ENCODE measurements around the gene TUB. TPM values are rescaled to one million over a fixed set of nuclear protein-coding genes. Genes with fewer than 3 reads are reported as not detected.

TUB gene
- total and polyA plus RNA-seq, 2 of the 8 experiments (the other 6 are each of a cell fraction or from before 2014, with no cell fraction given): 15.3 to 31.3 TPM

DNA sequence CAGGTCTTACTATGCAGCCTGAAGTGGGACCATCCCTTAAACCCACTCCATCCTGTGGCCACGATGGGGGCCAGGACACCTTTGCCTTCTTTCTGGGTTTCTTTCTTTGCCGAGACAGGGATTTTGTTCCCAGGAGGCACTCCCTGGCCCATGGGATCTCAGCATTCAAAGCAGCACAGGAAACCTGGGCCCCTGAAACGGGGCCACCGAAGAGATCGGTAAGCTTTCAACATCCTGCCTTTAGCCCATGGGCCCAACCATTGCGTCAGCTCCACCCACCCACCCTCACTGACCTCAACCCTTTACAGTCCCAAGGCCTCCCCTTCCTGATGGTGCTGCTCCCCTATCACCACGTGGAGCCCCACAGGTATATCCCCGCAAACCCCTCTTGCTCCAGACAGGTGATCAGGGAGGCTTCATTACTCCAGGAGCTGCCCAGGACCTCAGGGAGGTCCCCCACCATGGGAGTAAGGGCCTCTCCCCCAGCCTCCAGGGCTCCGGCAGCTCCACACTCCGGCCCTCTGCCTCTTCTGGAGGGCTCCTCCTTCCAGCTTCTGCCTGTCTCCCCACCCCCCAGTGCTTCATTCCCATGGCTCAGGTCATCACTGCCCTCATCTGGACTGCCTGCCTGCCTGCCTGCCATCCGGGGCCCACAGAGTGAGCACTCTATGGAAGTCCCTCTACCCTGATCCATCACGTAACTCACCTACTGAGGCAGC lies 42.0 kb upstream of the TUB start:
- Histone ChIP-seq H2AFZ (ENCODE audit: low read length) (no peak overlapping the region), H3K56ac (replicated peaks; ENCODE audit: insufficient read length, low read depth, low read length) (no peak overlapping the region), H3K79me1 (ENCODE audit: low read depth, low read length) (no peaks in the 10 kb centered on the region), H3K4me3 (ENCODE audit: extremely low read depth in 1 of 4, insufficient read depth in 2 of 4, low read depth in 3 of 4, low read length in 4 of 4) (no peak overlapping the region), H2BK5ac (ENCODE audit: low read depth, low read length) (0 out of 2 replicates have a peak overlapping the region, but pooled peaks have one; percentile 28), H2BK12ac (ENCODE audit: low read depth, low read length) (peak overlapping the region; percentile 55; the same call in 1 of the 2 replicates), H4K5ac (ENCODE audit: insufficient read length, low read depth, low read length) (no peak overlapping the region), H3K4ac (replicated peaks; ENCODE audit: insufficient read length, low read depth, low read length) (no peak overlapping the region), H3K79me2 (ENCODE audit: control insufficient read depth in 1 of 2, insufficient read depth in 2 of 2, low read length in 2 of 2) (no peaks in the 10 kb centered on the region), H3K27ac (ENCODE audit: low read depth, low read length) (no peak overlapping the region), H4K20me1 (replicated peaks in 1 of 2; ENCODE audit: control insufficient read depth in 1 of 2, insufficient read depth in 2 of 2, low read length in 2 of 2) (no peaks in the 10 kb centered on the region), H3K4me1 (replicated peaks in 1 of 4; ENCODE audit: control insufficient read depth in 3 of 4, insufficient read depth in 4 of 4, low read length in 3 of 4) (no peaks in the 10 kb centered on the region; a peak in 1 of 7 replicates), H3K18ac (ENCODE audit: extremely low read depth, low read length) (no peak overlapping the region), H3K9me3 (ENCODE audit: insufficient read depth in 2 of 2, low read depth in 1 of 2, low read length in 1 of 2) (no peaks in the 10 kb centered on the region), H2BK15ac (ENCODE audit: low read length) (no peak overlapping the region), H3K23me2 (ENCODE audit: low read depth, low read length) (no peaks in the 10 kb centered on the region), H4K91ac (replicated peaks; ENCODE audit: insufficient read length, low read length) (no peak overlapping the region), H2BK120ac (replicated peaks; ENCODE audit: low read depth, low read length) (no peak overlapping the region), H3K14ac (ENCODE audit: insufficient read length) (no peak overlapping the region), H3K36me3 (ENCODE audit: control insufficient read depth in 2 of 4, insufficient read depth in 4 of 4, low read length in 3 of 4) (no peaks in the 10 kb centered on the region), H3K9ac (replicated peaks in 1 of 4; ENCODE audit: extremely low read depth in 1 of 4, low read depth in 3 of 4, low read length in 3 of 4) (no peak overlapping the region), H4K8ac (ENCODE audit: extremely low read depth, insufficient read depth, low read length) (no peak overlapping the region; the same call in 1 of the 2 replicates), H3K23ac (ENCODE audit: insufficient read length) (no peak overlapping the region), H3K4me2 (ENCODE audit: insufficient read depth in 1 of 2, low read depth in 2 of 2, low read length in 2 of 2) (no peak overlapping the region), H2BK20ac (ENCODE audit: low read length) (no peak overlapping the region), H3K27me3 (replicated peaks in 1 of 4; ENCODE audit: control insufficient read depth in 3 of 4, extremely low read depth in 1 of 4, insufficient read depth in 3 of 4, low read length in 3 of 4) (no peaks in the 10 kb centered on the region; a peak in 1 of 7 replicates), H2AK5ac (ENCODE audit: low read depth, low read length) (no peak overlapping the region)
- CTCF ChIA-PET (ENCODE audit: partially characterized antibody): interaction anchor here (0.9 to 31.7 kb wide), 6 partner anchors 16 to 52 kb away, joined by 3 to 1283 read pairs (median 6); partner anchors contain the start of gene TUB
- 80% methylated on average over 11 of the region's 12 CpGs; no CpG with 5 or more reads in 1 of the 2 experiments for WGBS, 2 experiments (ENCODE audit: extremely low coverage in 1 of 2, insufficient coverage in 1 of 2, insufficient read length in 1 of 2, insufficient replicate concordance in 2 of 2, low coverage in 1 of 2, low lambda C conversion rate in 2 of 2, missing lambda C conversion rate in 1 of 2)
- DNase-seq (ENCODE audit: low read depth in 1 of 2, low spot score in 2 of 2): peak in 1 of 2 experiments; percentile 32
- TF ChIP-seq PHF8 (conservative IDR thresholded peaks at IDR 0.05; ENCODE audit: low read depth, low read length) (no peak), RNF2 (IDR thresholded peaks at IDR 0.05; ENCODE audit: borderline replicate concordance, low read depth, low read length, missing control alignments, poor library complexity, severe bottlenecking) (no peak), CTBP2 (IDR thresholded peaks at IDR 0.05; ENCODE audit: borderline replicate concordance, insufficient read depth, insufficient read length, low read length) (no peak), CHD1 (IDR thresholded peaks at IDR 0.05; ENCODE audit: low read depth, low read length) (no peak), EZH2 (IDR thresholded peaks at IDR 0.05; ENCODE audit: low read depth, low read length, severe bottlenecking) (no peak), HDAC2 (IDR thresholded peaks at IDR 0.05; ENCODE audit: borderline replicate concordance in 1 of 2, low read depth in 2 of 2, low read length in 2 of 2) (no peak)
- FAIRE-seq: no peak
- POLR2A ChIA-PET (ENCODE audit: partially characterized antibody): no interaction called here
